ENCODE measurements around the gene MX2.

Gene MX2

GRCh38 chr21:41326414-41327080 lies 35.3 kb upstream of the MX2 start:
- TF ChIP-seq CTCF (conservative IDR thresholded peaks at IDR 0.05; ENCODE audit: control insufficient read depth, insufficient read depth, low read depth, low read length), result no peak
- no peak overlapping the region for H3K4me3 ChIP-seq (ENCODE audit: control insufficient read depth, low read depth, low read length)
- DNase-seq (ENCODE audit: low read depth), result no peak

DNA sequence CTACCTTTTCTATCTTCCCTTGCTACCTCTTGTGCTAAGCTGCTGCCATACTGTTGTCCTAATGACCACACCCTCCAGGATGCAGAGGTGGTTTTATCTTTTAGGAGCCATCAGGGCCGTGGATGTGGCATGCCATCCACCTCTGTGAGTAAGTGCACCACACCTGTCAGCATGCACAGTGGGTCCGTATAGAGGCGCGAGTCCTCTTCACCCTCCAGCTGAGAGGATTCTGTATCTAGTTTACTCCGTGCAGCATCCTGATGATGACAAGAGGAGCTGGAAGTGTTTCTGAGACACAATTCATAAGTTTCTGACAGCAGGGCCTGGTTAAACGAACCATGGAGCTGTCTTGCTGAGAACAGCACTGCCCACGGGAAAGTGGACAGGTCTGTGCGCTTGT lies 34.1 kb upstream of the MX2 start:
- TF ChIP-seq CTCF (conservative IDR thresholded peaks at IDR 0.05; ENCODE audit: control insufficient read depth, insufficient read depth, low read depth, low read length), result no peak
- H3K4me3 ChIP-seq (ENCODE audit: control insufficient read depth, low read depth, low read length), result no peak overlapping the region
- DNase-seq (ENCODE audit: low read depth), result no peak

GRCh38 chr21:41328660-41329607 lies 32.9 kb upstream of the MX2 start:
- no peak for TF ChIP-seq CTCF (conservative IDR thresholded peaks at IDR 0.05; ENCODE audit: control insufficient read depth, insufficient read depth, low read depth, low read length)
- no peak for DNase-seq (ENCODE audit: low read depth)
- no peak overlapping the region for H3K4me3 ChIP-seq (ENCODE audit: control insufficient read depth, low read depth, low read length)

DNA sequence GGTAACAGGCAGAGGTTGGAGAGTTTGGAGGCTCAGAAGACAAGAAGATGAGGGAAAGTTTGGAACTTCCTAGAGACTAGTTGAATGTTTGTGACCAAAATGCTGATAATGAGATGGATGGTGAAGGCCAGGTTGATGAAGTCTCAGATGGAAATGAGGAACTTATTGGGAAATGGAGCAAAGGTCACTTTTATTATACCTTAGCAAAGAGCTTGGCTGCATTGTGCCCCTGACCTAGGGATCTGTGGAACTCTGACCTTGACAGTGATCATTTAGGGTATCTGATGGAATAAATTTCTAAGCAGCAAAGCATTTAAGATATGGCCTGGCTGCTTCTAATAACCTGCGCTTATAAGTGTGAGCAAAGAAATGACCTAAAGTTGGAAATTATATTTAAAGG lies 28.1 kb upstream of the MX2 start:
- H3K4me3 ChIP-seq (ENCODE audit: control insufficient read depth, low read depth, low read length), result no peak overlapping the region
- no peak for DNase-seq (ENCODE audit: low read depth)
- no peak for TF ChIP-seq CTCF (conservative IDR thresholded peaks at IDR 0.05; ENCODE audit: control insufficient read depth, insufficient read depth, low read depth, low read length)

- DNase-seq (ENCODE audit: low read depth), result no peak
- H3K4me3 ChIP-seq (ENCODE audit: control insufficient read depth, low read depth, low read length), result no peak overlapping the region
- no peak for TF ChIP-seq CTCF (conservative IDR thresholded peaks at IDR 0.05; ENCODE audit: control insufficient read depth, insufficient read depth, low read depth, low read length)
Measured at GRCh38 chr21:41337515-41337914, 24.3 kb upstream of the MX2 start.

GRCh38 chr21:41338455-41338854 lies 23.4 kb upstream of the MX2 start:
- no peak overlapping the region for H3K4me3 ChIP-seq (ENCODE audit: control insufficient read depth, low read depth, low read length)
- no peak for DNase-seq (ENCODE audit: low read depth)
- TF ChIP-seq CTCF (conservative IDR thresholded peaks at IDR 0.05; ENCODE audit: control insufficient read depth, insufficient read depth, low read depth, low read length), result no peak

Measured in fibroblast of mammary gland (primary cell).